ENCODE results near the gene TBCA.

DNA sequence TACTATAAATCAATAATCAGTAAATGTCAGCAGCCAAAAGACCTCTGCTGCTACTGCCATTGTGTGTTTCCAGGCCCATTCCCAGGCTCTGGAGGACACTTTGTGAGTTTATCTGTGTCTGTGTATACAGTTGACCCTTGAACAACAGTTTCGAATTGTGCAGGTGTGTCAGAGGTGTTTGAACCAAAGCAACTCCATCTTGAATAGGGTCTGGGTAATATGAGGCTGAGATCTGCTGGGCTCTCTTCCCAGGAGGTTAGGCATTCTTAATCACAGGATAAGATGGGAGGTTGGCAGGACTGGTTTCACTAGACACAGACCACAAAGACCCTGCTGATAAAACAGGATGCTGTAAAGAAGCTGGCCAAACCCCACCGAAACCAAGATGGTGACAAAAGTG is 2.3 kb upstream of the TBCA start:
- TF ChIP-seq EZH2 (IDR thresholded peaks at IDR 0.05), result no peak
- TF ChIP-seq FOXP2 (optimal IDR thresholded peaks at IDR 0.05; ENCODE audit: control extremely low read depth, extremely low read length, insufficient read depth), result no peak
- no peak for TF ChIP-seq POLR2AphosphoS5 (IDR thresholded peaks at IDR 0.05; ENCODE audit: borderline replicate concordance, low read depth, low read length)
